HEK293T (cell line): ENCODE results near the gene CLIC4.

Source experiments
- CTCF ChIA-PET: fragments of 350-600 bp; formaldehyde crosslinking; extraction: SDS; loops from one replicate; lab custom pipeline; 2021; ENCODE audit warnings: antibody characterized with exemption, inconsistent platforms; lab: Yijun Ruan, JAX
- POLR2A ChIA-PET: fragments of 350-600 bp; formaldehyde crosslinking; extraction: SDS; loops from one replicate; lab custom pipeline; 2020; ENCODE audit warnings: antibody characterized with exemption, inconsistent platforms; lab: Yijun Ruan, JAX
- DNase-seq: peaks from one replicate; pipeline ENCODE4 v3.0.0; 2012; ENCODE audit warnings: mixed read lengths; ENCODE audit errors: extremely low spot score
- ARNT ChIP-seq: fragments of 450-650 bp; IDR thresholded peaks from 2 replicates; pipeline ENCODE4 v1.6.1; 2017; ENCODE audit warnings: mild to moderate bottlenecking
- BHLHE40 ChIP-seq: fragments of 450-650 bp; IDR thresholded peaks from 2 replicates; pipeline ENCODE4 v1.6.1; 2016; ENCODE audit warnings: mild to moderate bottlenecking, moderate library complexity, borderline replicate concordance
- CTBP1 ChIP-seq: fragments of 450-650 bp; IDR thresholded peaks from 2 replicates; pipeline ENCODE4 v1.6.1; 2016; ENCODE audit warnings: borderline replicate concordance
- ELF4 ChIP-seq: fragments of 450-650 bp; IDR thresholded peaks from 2 replicates; pipeline ENCODE4 v1.6.1; 2017; ENCODE audit warnings: antibody characterized with exemption
- FOXA1 ChIP-seq: fragments of 450-650 bp; IDR thresholded peaks from 2 replicates; pipeline ENCODE4 v1.6.1; 2016; ENCODE audit warnings: mild to moderate bottlenecking
- FOXK2 ChIP-seq: fragments of 450-650 bp; IDR thresholded peaks from 2 replicates; pipeline ENCODE4 v1.6.1; 2016; ENCODE audit warnings: mild to moderate bottlenecking
- FOXM1 ChIP-seq: fragments of 450-650 bp; IDR thresholded peaks from 2 replicates; pipeline ENCODE4 v1.6.1; 2017; ENCODE audit warnings: mild to moderate bottlenecking, borderline replicate concordance
- HDGF ChIP-seq: fragments of 450-650 bp; IDR thresholded peaks from 2 replicates; pipeline ENCODE4 v1.6.1; 2017; ENCODE audit warnings: antibody characterized with exemption, borderline replicate concordance
- L3MBTL2 ChIP-seq: fragments of 450-650 bp; conservative IDR thresholded peaks from 2 replicates; pipeline ENCODE4 v1.6.1; 2016; ENCODE audit warnings: mild to moderate bottlenecking
- LEF1 ChIP-seq: fragments of 450-650 bp; IDR thresholded peaks from 2 replicates; pipeline ENCODE4 v1.6.1; 2017; ENCODE audit warnings: mild to moderate bottlenecking, borderline replicate concordance
- NFRKB ChIP-seq: fragments of 450-650 bp; IDR thresholded peaks from 2 replicates; pipeline ENCODE4 v1.6.1; 2016; ENCODE audit warnings: mild to moderate bottlenecking, moderate library complexity
- PKNOX1 ChIP-seq: fragments of 450-650 bp; IDR thresholded peaks from 2 replicates; pipeline ENCODE4 v1.6.1; 2016
- SP1 ChIP-seq: fragments of 450-650 bp; IDR thresholded peaks from 2 replicates; pipeline ENCODE4 v1.6.1; 2017
- SUZ12 ChIP-seq: fragments of 450-650 bp; IDR thresholded peaks from 2 replicates; pipeline ENCODE4 v1.6.1; 2016; ENCODE audit warnings: mild to moderate bottlenecking
- TARDBP ChIP-seq: fragments of 450-650 bp; IDR thresholded peaks from 2 replicates; pipeline ENCODE4 v1.6.1; 2016
- ZNF384 ChIP-seq: fragments of 450-650 bp; IDR thresholded peaks from 2 replicates; pipeline ENCODE4 v1.6.1; 2016

The CLIC4 gene

GRCh38 chr1:24830680-24831272 lies 85.5 kb downstream of the CLIC4 start:
- DNase-seq = peak; percentile 27
- TF ChIP-seq ZNF384 (no peak), HDGF (no peak), ARNT (no peak), SUZ12 (no peak), FOXK2 (no peak)
- POLR2A ChIA-PET = interaction anchor here (0.6 to 3.3 kb wide), 5 partner anchors 86 to 209 kb away, joined by 3 to 14 read pairs (median 3); partner anchors contain the start of gene CLIC4
- CTCF ChIA-PET = interaction anchor here (0.5 to 2.7 kb wide), 15 partner anchors 9 to 625 kb away, joined by 3 to 29 read pairs (median 3); partner anchors contain the start of gene CLIC4

- DNase-seq = no peak
- CTCF ChIA-PET = no interaction called here
- TF ChIP-seq FOXM1 (no peak), FOXA1 (no peak), ELF4 (no peak), FOXK2 (no peak), ARNT (no peak), ZNF384 (no peak), CTBP1 (no peak), SUZ12 (no peak), SP1 (no peak), NFRKB (no peak), HDGF (no peak), TARDBP (no peak), L3MBTL2 (no peak), PKNOX1 (no peak), BHLHE40 (no peak), LEF1 (no peak)
- POLR2A ChIA-PET = no interaction called here
Measured at GRCh38 chr1:24841593-24841992, 96.3 kb downstream of the CLIC4 start.

GRCh38 chr1:24846671-24847070 lies 101.4 kb downstream of the CLIC4 start:
- TF ChIP-seq SUZ12 (no peak), PKNOX1 (no peak), FOXK2 (no peak), FOXM1 (no peak)
- DNase-seq = no peak
- ChIA-PET CTCF (interaction anchor here (2.0 kb wide), 1 partner anchor 11 kb away, joined by 8 read pairs; no protein-coding TSS in a partner anchor), POLR2A (no interaction called here)

- ChIA-PET CTCF (interaction anchor here (0.5 to 2.0 kb wide), 15 partner anchors 11 to 358 kb away, joined by 3 to 8 read pairs (median 4); no protein-coding TSS in a partner anchor), POLR2A (no interaction called here)
- DNase-seq = peak; percentile 84
- TF ChIP-seq L3MBTL2 = peak; percentile 83
- TF ChIP-seq ZNF384 = no peak
- TF ChIP-seq ARNT = no peak
- no peak for TF ChIP-seq TARDBP
- TF ChIP-seq FOXK2 = no peak
- TF ChIP-seq ELF4 = no peak
- no peak for TF ChIP-seq SP1
- TF ChIP-seq NFRKB = no peak
- no peak for TF ChIP-seq HDGF
- peak; percentile 27; the same call in 1 of the 2 replicates for TF ChIP-seq PKNOX1
- no peak for TF ChIP-seq CTBP1
- TF ChIP-seq SUZ12 = no peak
- TF ChIP-seq FOXA1 = no peak
Measured at GRCh38 chr1:24847995-24848881, 103.0 kb downstream of the CLIC4 start.

- TF ChIP-seq ZNF384 = no peak
- TF ChIP-seq SP1 = no peak
- TF ChIP-seq SUZ12 = no peak
Measured at GRCh38 chr1:24849672-24850295, 104.5 kb downstream of the CLIC4 start.

GRCh38 chr1:24850328-24850920 lies 105.2 kb downstream of the CLIC4 start:
- no peak for DNase-seq
- CTCF ChIA-PET = interaction anchor here (0.6 to 1.9 kb wide), 7 partner anchors 12 to 251 kb away, joined by 3 to 5 read pairs (median 4); no protein-coding TSS in a partner anchor
- TF ChIP-seq SUZ12 = no peak
- TF ChIP-seq L3MBTL2 = no peak
- no peak for TF ChIP-seq ARNT
- TF ChIP-seq CTBP1 = no peak
- TF ChIP-seq ZNF384 = no peak
- no peak for TF ChIP-seq NFRKB
- no peak for TF ChIP-seq SP1
- TF ChIP-seq LEF1 = no peak
- no peak for TF ChIP-seq HDGF
- TF ChIP-seq FOXA1 = no peak
- TF ChIP-seq FOXM1 = no peak
- no peak for TF ChIP-seq FOXK2
- TF ChIP-seq TARDBP = no peak
- POLR2A ChIA-PET = no interaction called here

More at GRCh38 chr1:24849672-24850295, 104.5 kb downstream of the CLIC4 start:
- ChIA-PET CTCF (interaction anchor here (0.6 to 1.9 kb wide), 8 partner anchors 13 to 252 kb away, joined by 3 to 6 read pairs (median 4); no protein-coding TSS in a partner anchor), POLR2A (interaction anchor here (1.0 kb wide), 1 partner anchor 383 kb away, joined by 4 read pairs; the partner anchor contains the start of gene SYF2)
- DNase-seq = no peak
